GM04504 (cell line): ENCODE data around the gene VTI1A.

Source experiments
- DNase-seq: peaks from one replicate; pipeline ENCODE4 v3.0.0-alpha.2; 2012; ENCODE audit warnings: low read depth

VTI1A gene

DNA sequence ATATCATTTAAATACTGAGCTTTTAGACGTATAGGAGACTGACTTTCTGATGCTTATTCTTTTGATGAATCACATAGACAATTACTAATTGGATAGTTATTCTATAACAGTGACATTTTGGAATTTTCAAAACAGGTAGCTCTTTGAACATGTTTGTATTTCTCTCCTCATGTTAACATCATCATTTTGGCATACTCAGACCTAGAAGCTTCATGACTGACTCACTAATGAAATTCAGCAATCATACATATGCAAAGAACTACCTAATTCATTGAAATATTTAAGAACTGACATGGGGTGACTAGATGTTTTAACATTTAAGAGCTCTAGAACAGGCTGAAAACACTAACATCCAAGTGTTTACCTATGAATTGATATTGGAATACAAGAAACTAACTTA is 192.3 kb downstream of the VTI1A start:
- no peak for DNase-seq

GRCh38 chr10:112640638-112641037 is 193.6 kb downstream of the VTI1A start:
- no peak for DNase-seq

DNA sequence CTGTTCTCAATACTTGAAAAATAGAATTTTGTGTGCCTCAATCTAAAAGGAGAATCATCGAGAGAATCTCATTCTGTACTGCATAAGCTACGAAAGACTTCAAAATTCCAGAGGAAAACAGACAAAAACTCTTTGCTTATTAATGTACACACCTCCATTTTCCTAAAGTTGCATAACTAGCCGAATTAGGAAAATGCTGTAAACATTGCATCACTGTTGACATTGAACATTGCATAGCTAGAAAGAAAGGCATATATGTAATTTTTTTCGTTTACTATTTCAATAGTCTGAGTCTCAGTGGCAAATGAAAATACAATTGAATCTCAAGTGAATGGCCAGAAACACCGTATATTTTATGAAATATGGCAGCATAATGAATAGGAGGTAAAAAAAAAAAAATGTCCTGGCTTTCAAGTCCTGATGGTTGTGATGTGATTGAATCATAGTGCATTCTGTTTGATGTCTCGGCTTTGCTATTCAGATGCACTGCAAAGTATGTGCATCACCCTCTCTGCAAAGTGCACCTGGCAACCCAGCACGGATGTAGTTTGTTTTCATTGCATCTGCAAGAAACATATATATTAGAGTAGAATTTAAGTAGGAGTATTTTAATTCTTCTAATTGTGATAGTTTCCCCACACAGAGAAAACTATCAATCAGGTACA is 196.7 kb downstream of the VTI1A start:
- no peak for DNase-seq

DNA sequence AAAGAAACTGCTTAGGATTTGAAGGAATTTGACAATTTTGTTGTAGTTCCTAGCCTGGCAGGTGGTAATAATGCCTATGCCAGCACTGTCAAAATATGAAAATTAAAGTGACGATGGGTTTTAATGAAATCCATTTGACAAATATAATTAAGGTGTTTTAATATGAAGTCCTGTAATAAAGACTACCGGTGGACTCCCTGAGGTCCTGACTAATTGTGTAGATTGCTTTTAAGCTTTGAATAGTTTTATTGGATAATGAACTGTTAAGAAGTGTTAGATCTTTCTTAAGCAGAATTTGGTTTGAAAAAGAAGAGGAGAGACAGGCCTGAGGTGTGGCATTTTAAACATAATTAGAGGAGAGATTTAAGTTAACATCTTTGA is 197.2 kb downstream of the VTI1A start:
- no peak for DNase-seq

DNA sequence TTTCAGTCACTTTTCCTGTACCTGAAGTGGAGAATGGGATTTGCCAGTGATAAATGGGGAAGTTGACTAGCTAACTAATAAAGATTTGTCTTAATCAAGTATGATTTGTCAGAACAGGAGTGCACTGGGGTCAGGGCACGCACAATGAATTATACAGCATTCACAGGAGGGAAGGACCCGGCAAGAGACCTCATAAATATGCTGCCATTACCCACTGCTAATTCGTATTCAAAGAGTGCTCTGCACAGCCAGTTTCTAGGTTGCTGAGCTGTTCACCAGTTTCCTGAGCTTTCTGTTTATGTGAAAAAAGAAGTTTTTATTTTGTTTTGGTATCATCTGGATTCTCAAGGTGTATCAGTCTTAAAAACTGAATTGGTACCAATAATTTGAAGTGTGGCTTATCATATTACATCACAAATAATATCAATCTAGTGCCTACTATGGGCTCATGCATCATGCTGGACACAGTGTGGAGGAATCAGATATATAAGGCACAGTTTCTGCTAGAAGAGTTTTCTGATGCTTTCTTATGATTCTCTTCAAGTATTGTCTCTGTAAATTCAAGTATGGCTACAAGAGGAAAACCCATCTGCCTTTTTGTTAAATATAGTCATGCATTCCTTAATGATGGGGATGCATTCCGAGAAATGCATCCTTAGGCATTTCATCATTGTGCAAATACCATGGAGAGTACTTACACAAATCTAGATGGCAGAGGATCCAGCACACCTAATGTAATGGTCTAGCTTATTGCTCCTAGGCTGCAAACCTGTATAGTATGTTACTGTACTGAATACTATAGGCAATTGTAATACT is 202.2 kb downstream of the VTI1A start:
- DNase-seq: no peak

GRCh38 chr10:112649822-112650152 is 202.8 kb downstream of the VTI1A start:
- DNase-seq: no peak

GRCh38 chr10:112650588-112651030 is 203.6 kb downstream of the VTI1A start:
- DNase-seq: no peak

DNA sequence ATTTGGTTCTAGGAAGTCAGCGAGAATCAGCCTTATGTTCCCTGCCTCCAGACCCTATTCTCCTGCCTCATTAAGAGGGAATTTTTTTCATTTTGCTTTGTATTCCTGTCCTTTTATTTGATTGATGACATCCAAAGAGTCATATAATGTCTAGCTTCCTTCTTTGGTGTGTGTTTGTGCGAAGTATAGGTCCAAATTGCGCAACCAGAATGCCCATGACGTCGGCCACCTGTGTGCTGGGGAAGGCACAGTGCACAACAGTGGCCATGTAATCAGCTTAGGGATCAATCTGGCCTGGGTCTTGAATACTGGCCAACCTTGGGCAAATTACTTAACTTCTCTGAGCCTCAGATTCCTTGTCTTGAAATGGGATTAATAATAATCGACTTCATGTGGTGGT is 206.2 kb downstream of the VTI1A start:
- DNase-seq: no peak

- no peak for DNase-seq
Measured at GRCh38 chr10:112653851-112654250, 206.8 kb downstream of the VTI1A start.

GRCh38 chr10:112654794-112655193 is 207.8 kb downstream of the VTI1A start:
- DNase-seq: no peak

DNA sequence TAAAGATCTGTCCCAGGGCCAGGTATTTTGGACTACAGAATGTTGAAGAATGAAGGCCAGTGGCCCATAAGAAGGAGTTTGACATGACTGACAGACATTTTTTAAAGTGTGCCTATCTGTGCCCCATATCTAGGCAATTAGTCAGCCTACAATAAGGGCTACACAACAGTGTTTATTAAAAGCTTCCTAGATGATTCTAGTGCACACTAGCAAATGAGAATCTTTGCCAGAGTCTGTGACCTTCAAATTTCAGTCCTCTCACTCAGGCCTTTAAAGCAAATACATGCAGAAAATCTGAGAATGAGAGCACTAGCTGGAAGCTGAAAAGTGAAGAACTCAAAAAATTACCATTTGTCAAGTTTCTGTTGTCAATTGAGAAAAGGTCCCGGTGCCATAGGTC is 208.7 kb downstream of the VTI1A start:
- no peak for DNase-seq

DNA sequence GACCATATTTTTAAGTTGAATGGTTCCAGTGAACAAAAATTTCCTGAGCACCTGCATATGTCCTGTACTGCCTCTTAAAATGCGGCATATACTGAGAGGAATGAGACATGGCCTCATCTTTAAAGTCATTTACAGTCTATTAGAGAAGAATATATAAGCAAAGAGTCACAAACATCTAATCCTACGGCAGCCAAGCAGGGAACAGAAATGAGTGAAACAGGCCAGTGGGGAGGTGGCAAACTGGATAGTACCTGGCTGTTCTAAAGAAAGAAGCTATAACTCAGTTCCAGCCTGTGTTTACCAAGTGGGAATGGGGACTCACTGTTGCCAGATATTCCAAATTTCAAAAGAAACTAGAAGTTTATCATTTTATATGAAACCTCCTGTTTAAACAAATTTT is 211.4 kb downstream of the VTI1A start:
- DNase-seq: no peak

DNA sequence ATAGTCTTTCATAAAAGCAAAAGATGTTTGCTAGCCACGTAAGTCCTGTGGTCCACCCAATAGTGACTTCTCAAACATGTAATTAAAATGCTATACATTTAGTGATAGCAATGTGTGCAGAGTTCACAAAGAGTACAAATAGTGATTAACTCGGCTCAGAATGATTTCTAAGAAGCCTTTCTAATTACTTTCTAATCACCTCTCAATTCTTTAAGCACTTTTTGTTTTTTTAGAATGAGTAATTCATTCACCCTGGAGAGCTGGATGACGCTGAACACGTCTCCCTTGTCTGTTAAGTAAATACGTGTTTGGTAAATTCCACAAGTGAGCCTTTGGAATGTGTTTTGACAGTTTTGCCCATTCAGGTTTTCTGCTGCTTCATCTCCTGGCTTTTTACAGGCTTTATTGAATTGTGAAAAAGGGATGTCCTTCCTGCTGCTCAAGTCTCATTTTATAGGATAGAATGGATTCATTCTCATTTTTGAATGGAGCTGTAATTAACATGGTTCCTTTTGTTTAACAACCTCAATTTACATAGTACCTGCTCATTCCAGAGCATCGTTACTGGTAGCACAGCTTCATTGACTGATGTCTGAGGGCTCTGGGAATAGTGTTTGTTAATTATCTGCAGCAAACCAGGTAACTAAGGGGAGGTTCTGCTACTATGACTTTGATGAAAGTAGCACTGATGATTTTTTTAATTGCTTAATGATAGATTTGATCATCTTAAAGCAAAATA is 212.1 kb downstream of the VTI1A start:
- no peak for DNase-seq

DNA sequence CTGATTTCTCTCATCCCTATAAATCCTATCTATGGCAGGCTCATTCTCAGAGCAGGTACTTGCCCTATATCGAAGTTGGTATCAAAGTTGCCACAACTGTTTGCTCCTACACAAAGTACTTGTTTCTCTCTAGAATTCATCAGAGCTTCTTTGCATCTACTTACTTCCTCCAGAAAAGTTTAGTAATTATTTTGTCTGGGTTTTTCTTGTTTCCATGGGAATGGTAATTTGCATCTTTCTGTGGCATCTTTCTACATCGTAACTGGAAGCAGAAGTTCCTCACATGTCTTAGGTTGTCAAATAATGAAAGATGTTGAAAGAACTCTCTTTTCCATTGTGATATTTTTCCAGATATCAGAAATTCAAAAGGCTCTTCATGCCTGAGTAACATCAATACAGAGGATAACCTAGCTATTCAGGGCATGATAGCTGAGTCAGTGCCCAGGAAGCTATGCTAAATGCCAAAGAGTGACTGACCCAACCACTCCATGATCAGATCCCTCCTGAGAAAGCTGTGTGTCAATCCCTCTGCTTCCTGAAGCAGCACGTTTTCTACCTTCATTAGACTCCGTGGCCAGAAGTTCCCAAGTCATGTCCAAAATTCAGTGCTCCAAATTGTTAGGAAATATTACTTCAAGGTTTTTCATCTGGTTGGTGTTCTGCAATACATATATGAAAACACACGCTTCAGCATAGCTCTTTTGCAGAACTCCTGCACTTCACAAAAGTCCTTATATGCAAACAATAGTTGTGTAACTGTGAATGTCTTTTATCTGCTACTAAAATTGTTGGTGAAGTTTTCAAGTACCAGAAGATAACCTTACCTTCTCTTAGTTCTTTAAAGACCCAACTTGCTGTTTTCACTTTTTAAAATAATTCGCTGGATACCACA is 216.5 kb downstream of the VTI1A start:
- peak; percentile 37 for DNase-seq

GRCh38 chr10:112666094-112666493 is 219.1 kb downstream of the VTI1A start:
- no peak for DNase-seq

DNA sequence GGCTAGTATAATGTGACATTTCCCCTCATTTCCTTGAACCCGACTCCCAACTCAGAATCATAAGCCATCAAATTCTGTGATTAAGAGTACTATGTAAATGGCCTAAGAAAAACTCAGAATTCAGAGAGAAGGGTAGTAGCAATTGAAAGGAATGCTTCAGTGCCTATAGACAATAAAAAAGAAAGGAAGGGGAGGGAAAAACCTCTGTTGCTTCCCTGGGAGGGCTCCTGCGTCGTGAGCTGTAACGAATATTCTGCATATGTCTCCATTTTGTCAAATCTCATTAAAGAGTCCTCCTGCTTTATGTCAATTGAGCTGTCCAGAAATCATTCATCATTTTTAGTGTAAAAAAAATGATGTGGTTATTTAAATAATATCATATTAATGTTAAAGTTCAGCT is 223.0 kb downstream of the VTI1A start:
- no peak for DNase-seq

DNA sequence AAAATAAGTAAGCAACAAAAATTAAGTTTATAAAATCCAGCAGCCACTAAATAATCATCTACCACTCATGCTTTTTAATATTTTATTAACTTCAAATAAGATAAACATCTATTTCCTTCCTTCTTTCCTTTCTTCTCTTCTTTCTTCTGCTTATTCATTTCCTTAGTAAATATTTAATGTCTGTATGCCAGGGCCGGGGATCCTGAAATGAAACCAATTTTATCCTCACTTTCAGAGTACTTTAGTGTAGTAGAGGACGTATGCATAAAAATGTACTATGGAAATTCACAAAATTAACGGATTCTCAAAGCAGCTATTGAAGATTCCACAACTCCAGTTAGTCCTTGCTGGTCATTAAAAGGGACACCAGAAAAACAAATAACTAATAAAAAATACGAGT is 224.7 kb downstream of the VTI1A start:
- no peak for DNase-seq

GRCh38 chr10:112672706-112673105 is 225.7 kb downstream of the VTI1A start:
- no peak for DNase-seq

DNA sequence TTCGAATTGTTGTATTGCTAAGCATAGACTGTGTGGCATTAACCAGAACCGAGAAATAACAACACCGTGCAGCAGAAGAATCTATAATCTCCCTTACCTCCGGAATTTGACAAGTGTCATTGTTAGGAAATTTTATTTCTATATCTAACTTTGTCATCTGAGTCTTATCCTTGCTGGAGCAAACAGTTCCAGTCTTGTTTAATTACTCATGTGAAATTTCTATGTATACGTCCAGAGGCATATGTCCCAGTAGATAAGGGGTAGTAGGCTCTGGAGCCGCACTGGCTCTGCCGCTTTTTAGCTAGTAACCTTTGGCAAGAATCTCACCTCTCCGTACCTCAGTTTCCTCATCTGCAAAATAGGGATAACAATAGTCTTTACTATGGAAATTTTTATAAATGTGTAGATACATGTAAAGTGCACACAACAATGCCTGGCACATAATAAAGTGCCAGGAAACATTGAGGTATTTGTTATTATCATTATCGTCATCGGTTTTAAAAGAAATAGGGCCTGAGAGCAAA is 228.6 kb downstream of the VTI1A start:
- DNase-seq: no peak

DNA sequence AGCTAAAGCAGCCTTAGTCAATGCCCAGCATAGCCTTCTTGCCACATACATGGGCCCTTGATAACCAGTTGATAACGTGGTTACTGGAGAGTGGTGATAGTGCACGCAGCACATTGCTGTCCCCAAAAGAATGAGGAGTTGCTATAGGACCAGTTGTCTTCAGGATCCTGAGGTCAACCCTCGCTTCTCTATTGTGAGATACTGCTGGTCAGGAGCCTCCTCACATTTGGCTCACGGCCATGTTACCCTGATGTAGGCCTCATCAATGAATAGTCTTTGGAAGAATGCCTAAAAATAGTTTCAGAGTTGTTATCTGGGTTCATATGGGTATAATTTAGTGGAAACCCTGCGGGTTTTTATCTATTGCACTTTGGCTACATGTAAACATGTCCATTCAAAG is 230.7 kb downstream of the VTI1A start:
- no peak for DNase-seq

DNA sequence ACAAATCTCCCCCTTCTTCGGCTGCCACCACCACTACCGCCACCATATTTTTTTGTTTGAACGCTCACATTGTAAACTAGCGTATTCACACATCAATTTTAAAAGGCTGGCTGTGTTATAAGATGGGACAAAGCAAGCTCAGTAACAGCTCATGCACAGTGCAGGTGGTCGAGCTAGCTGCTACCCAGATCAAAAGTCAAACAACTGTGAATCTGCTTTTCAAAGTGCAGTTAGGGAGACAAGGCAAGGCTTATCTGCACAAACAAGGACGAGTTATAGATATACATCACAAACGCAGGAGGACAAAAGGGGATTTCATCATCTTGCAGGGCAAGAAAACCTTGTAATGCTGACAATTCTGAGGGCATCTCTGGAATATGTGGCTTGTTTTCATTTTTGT is 231.6 kb downstream of the VTI1A start:
- no peak for DNase-seq

DNA sequence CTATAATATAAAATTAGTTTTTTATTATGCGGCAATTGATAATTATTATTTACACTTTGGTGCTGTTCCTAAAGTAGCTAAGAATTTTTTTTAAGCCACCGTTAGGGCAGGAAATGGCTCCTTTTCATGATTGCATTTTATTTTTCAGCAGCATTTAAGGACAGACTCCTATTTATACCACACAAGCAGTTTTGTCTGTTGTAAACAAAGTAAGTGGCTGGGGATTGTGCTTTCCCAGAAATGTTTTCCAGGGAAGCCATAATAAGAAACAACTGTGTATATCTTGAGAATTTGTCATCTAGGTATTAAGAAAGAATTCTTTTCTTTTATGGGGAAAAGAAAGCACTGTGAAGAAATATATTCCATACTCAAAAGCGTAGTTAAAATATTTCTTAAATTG is 232.0 kb downstream of the VTI1A start:
- DNase-seq: no peak
